Neutrophil (primary cell): ENCODE results near the gene ENHO.

Experiments used
- H3K27ac ChIP-seq: fragments of 200-600 bp; sonication (generic); 2 replicates; pipeline ENCODE4 v1.5.1; 2016; ENCODE audit warnings: mild to moderate bottlenecking, moderate library complexity
- H3K27me3 ChIP-seq: fragments of 200-600 bp; sonication (generic); 2 replicates; pipeline ENCODE4 v1.6.0; 2016; ENCODE audit warnings: mild to moderate bottlenecking
- H3K36me3 ChIP-seq: fragments of 200-600 bp; sonication (generic); 2 replicates; pipeline ENCODE4 v1.5.1; 2017
- H3K4me1 ChIP-seq, 2 experiments: fragments of 200-600 bp in 1 of 2; sonication (generic) in 1 of 2; 1 replicate in 1 of 2; 2 replicates in 1 of 2; pipeline versions ENCODE4 v1.5.1 to v1.6.1; 2013 to 2016; ENCODE audit warnings: low read depth in 1 of 2, low read length in 1 of 2, mild to moderate bottlenecking in 1 of 2, moderate library complexity in 1 of 2; ENCODE audit not compliant: control insufficient read depth in 1 of 2, insufficient read depth in 1 of 2
- H3K4me3 ChIP-seq, 2 experiments: fragments of 200-600 bp in 1 of 2; sonication (generic) in 1 of 2; 1 replicate in 1 of 2; 2 replicates in 1 of 2; pipeline ENCODE4 v1.5.1; 2013 to 2016; ENCODE audit warnings: low read depth in 1 of 2, low read length in 1 of 2, mild to moderate bottlenecking in 1 of 2, moderate library complexity in 1 of 2
- H3K9me3 ChIP-seq: fragments of 200-600 bp; sonication (generic); 2 replicates; pipeline ENCODE4 v1.5.1; 2016
- TF ChIP-seq, protein P1 (sequence below): fragments of 200-600 bp; sonication (generic); IDR thresholded peaks from 2 replicates; pipeline ENCODE4 v1.5.1; 2016; ENCODE audit warnings: antibody characterized with exemption

ENHO gene

DNA sequence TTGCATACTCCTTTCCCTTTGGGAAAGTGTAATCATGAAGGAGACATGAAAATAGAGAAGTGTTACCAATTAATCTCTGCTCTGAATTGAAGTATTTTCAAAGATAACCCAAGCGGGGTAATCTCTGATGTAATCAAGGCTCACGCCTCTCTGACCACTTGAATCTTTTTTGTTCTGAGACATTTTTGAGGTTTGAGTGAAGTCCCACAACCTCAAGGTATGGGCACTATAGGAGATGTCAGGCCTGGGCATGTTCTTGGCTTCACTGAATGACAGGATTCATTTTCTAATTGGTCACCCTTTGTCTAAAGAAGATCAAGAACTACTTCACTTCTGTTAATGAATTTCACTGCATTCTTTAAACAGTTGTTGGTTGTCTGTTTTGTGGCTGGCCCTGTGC lies 23.7 kb downstream of the ENHO start:
- no peaks in the 10 kb centered on the region for H3K9me3 ChIP-seq

DNA sequence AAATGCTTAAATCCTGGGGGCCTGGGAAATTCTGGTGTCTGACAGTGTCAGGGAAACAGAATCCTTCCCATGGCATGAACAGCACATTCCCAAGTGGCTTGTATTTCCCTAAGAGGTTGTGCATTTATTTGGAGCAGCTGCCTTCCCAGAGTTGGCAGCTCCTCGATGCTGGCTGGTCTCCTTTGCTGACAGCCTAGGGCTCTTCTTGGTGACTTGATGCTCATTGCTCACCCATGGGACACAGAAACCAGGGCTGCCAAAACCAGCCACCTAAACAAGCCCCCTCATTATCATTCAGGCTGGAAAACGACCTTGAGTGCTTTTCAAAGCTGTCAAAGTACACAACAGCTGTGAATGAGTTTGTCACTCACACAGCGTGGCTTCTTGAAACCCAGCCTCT lies 24.2 kb downstream of the ENHO start:
- no peaks in the 10 kb centered on the region for H3K9me3 ChIP-seq
- H3K4me3 ChIP-seq, result no peak overlapping the region
- no peaks in the 10 kb centered on the region for H3K36me3 ChIP-seq
- TF ChIP-seq, protein P1, sequence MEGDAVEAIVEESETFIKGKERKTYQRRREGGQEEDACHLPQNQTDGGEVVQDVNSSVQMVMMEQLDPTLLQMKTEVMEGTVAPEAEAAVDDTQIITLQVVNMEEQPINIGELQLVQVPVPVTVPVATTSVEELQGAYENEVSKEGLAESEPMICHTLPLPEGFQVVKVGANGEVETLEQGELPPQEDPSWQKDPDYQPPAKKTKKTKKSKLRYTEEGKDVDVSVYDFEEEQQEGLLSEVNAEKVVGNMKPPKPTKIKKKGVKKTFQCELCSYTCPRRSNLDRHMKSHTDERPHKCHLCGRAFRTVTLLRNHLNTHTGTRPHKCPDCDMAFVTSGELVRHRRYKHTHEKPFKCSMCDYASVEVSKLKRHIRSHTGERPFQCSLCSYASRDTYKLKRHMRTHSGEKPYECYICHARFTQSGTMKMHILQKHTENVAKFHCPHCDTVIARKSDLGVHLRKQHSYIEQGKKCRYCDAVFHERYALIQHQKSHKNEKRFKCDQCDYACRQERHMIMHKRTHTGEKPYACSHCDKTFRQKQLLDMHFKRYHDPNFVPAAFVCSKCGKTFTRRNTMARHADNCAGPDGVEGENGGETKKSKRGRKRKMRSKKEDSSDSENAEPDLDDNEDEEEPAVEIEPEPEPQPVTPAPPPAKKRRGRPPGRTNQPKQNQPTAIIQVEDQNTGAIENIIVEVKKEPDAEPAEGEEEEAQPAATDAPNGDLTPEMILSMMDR, result no peak
- no peaks in the 10 kb centered on the region for H3K4me1 ChIP-seq
- H3K27me3 ChIP-seq, result peaks cover 57% of the 10 kb centered on the region
- no peak overlapping the region for H3K27ac ChIP-seq

More for the DNA sequence above, 23.7 kb downstream of the ENHO start:
- H3K36me3 ChIP-seq, result no peaks in the 10 kb centered on the region
- peaks cover 62% of the 10 kb centered on the region for H3K27me3 ChIP-seq
- no peak overlapping the region for H3K4me3 ChIP-seq
- no peak overlapping the region for H3K27ac ChIP-seq
- TF ChIP-seq, protein P1, result no peak
- no peaks in the 10 kb centered on the region for H3K4me1 ChIP-seq

DNA sequence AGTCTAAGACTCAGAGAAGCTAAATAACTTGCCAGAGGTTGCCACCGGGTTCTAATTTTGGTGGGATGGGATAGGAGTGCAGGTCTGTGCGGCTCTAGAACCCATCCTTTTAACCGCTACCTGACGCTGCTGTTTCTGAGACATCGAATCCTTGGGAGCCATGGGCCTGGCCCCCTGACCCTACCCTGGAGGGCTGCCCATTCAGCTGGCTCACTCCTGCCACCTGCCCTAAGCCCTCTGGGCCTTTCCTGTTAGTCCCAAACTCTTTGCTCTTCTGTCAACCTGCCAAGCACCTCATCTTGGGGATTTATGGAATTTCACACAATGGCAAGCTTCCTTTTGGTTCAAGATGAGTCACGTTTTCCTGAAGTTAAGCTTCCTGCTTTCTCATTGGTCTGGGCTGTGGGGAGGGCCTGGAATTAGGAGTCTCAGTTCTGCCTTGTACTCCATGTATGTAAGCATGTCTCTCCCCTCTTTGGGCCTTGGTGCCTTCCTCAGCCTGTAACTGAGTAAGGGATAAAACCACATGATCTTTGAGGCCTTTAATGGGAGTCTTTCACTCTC lies 26.6 kb downstream of the ENHO start:
- H3K4me1 ChIP-seq, result no peaks in the 10 kb centered on the region
- TF ChIP-seq, protein P1, result no peak
- H3K4me3 ChIP-seq, result no peak overlapping the region
- H3K9me3 ChIP-seq, result no peaks in the 10 kb centered on the region
- peaks cover 49% of the 10 kb centered on the region for H3K27me3 ChIP-seq
- H3K36me3 ChIP-seq, result no peaks in the 10 kb centered on the region
- no peak overlapping the region for H3K27ac ChIP-seq

DNA sequence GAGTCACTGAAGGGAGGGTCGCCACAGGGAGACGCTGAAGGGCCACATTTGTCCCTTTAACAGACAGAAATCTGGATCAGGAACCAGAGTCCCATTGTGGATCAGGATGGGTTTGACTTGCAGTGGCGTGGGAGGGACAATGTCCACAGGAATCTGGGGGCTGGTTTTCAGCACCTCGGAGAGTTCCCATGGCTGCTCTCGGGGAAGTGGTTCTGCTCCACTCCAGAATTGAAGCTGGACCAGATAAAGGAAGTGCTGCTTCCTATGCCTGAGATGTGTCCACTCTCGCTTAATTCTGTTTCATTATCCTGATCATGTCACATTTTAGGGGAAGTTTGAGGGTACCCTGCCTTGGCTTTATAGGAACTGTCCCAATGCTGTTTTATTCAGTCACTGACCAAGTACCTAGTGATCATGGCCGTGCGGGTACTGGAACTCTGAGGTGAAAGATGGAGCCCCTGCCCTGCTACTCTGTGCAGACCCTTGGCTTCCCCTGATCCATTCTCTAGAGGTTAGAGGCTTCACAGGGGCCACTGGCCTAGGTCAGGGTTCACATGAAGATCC lies 28.7 kb downstream of the ENHO start:
- H3K4me1 ChIP-seq, result no peaks in the 10 kb centered on the region
- no peaks in the 10 kb centered on the region for H3K9me3 ChIP-seq
- H3K27me3 ChIP-seq, result peaks cover 66% of the 10 kb centered on the region
- no peak overlapping the region for H3K4me3 ChIP-seq
- H3K36me3 ChIP-seq, result no peaks in the 10 kb centered on the region
- TF ChIP-seq, protein P1, result no peak
- H3K27ac ChIP-seq, result no peak overlapping the region

DNA sequence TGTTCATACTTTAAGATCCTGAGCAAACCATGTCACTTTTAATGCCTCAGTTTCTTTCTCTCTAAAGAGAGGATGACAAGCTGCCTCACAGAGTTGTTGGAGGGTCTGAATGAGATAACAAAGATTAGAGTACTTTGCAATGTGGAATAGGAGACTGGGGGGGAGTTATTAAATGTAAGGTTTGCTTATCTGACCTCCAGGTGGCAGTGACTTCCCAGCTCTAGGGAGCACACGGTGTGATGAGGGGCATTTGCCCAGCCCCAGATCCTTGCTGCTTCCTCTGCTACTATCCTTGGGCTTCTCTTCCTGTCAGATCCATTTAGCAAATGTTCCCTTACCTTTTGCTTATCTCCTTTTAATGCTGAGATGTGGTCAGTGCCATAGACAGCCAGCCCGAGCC lies 30.7 kb downstream of the ENHO start:
- H3K9me3 ChIP-seq, result no peaks in the 10 kb centered on the region
- H3K27ac ChIP-seq, result no peak overlapping the region
- H3K4me3 ChIP-seq, result no peak overlapping the region
- TF ChIP-seq, protein P1, result no peak
- H3K4me1 ChIP-seq, result no peaks in the 10 kb centered on the region
- H3K36me3 ChIP-seq, result no peaks in the 10 kb centered on the region
- peaks cover 66% of the 10 kb centered on the region for H3K27me3 ChIP-seq
